SK-N-SH treated with all-trans-retinoic acid at 6 μM for 48 hours (cell line): ENCODE results near the gene DTNB.

ENCODE experiments used
- ARNTL ChIP-seq: fragments of 450-650 bp; formaldehyde crosslinking; IDR thresholded peaks from 2 replicates; pipeline ENCODE4 v1.5.0; 2020; ENCODE audit warnings: low read depth, mild to moderate bottlenecking, moderate library complexity, borderline replicate concordance
- CREB5 ChIP-seq: fragments of 250-450 bp; sonication (Bioruptor Pico); IDR thresholded peaks from 2 replicates; pipeline ENCODE4 v1.5.1; 2020; ENCODE audit warnings: low read depth, mild to moderate bottlenecking, moderate library complexity
- CSDC2 ChIP-seq: fragments of 250-450 bp; sonication (Bioruptor Pico); IDR thresholded peaks from 2 replicates; pipeline ENCODE4 v1.5.0; 2020; ENCODE audit warnings: mild to moderate bottlenecking, moderate library complexity
- ESRRG ChIP-seq: fragments of 250-450 bp; sonication (Bioruptor Pico); IDR thresholded peaks from 2 replicates; pipeline ENCODE4 v1.6.1; 2021; ENCODE audit warnings: mild to moderate bottlenecking
- GLIS3 ChIP-seq: fragments of 250-450 bp; sonication (Bioruptor Pico); IDR thresholded peaks from 2 replicates; pipeline ENCODE4 v1.5.0; 2020; ENCODE audit warnings: mild to moderate bottlenecking, moderate library complexity
- ISL1 ChIP-seq: fragments of 250-450 bp; sonication (Bioruptor Pico); IDR thresholded peaks from 2 replicates; pipeline ENCODE4 v2.1.2; 2022; ENCODE audit warnings: mild to moderate bottlenecking, moderate library complexity
- PATZ1 ChIP-seq: fragments of 250-450 bp; sonication (Bioruptor Pico); IDR thresholded peaks from 2 replicates; pipeline ENCODE4 v1.8.0; 2020; ENCODE audit warnings: mild to moderate bottlenecking, moderate library complexity, borderline replicate concordance
- POU6F1 ChIP-seq: fragments of 250-450 bp; sonication (Bioruptor Pico); IDR thresholded peaks from 2 replicates; pipeline ENCODE4 v1.8.0; 2021; ENCODE audit warnings: low read depth, mild to moderate bottlenecking, moderate library complexity, borderline replicate concordance
- RARB ChIP-seq: fragments of 250-450 bp; sonication (Bioruptor Pico); IDR thresholded peaks from 2 replicates; pipeline ENCODE4 v1.8.0; 2021; ENCODE audit warnings: mild to moderate bottlenecking, moderate library complexity
- ZC3H10 ChIP-seq: fragments of 250-450 bp; sonication (Bioruptor Pico); IDR thresholded peaks from 2 replicates; pipeline ENCODE4 v1.5.1; 2021; ENCODE audit warnings: mild to moderate bottlenecking, moderate library complexity
- ZFP3 ChIP-seq: fragments of 250-450 bp; sonication (Bioruptor Pico); IDR thresholded peaks from 2 replicates; pipeline ENCODE4 v1.5.0; 2020; ENCODE audit warnings: mild to moderate bottlenecking, moderate library complexity
- ZFP30 ChIP-seq: fragments of 450-650 bp; formaldehyde crosslinking; IDR thresholded peaks from 2 replicates; pipeline ENCODE4 v1.5.0; 2022; ENCODE audit warnings: mild to moderate bottlenecking, moderate library complexity
- ZNF70 ChIP-seq: fragments of 450-650 bp; formaldehyde crosslinking; IDR thresholded peaks from 2 replicates; pipeline ENCODE4 v1.5.0; 2020; ENCODE audit warnings: mild to moderate bottlenecking, moderate library complexity

- TF ChIP-seq ISL1 (CRISPR knock-in tag) (no peak), ZC3H10 (CRISPR knock-in tag) (no peak), ZFP30 (CRISPR knock-in tag) (no peak), ZNF70 (CRISPR knock-in tag) (no peak), CREB5 (no peak), CSDC2 (CRISPR knock-in tag) (no peak), RARB (CRISPR knock-in tag) (no peak), PATZ1 (no peak), GLIS3 (CRISPR knock-in tag) (no peak), ESRRG (CRISPR knock-in tag) (no peak), ARNTL (CRISPR knock-in tag) (no peak), POU6F1 (CRISPR knock-in tag) (no peak), ZFP3 (no peak)
Measured at GRCh38 chr2:25444608-25445270, 228.6 kb downstream of the DTNB start.
